GM12878 (cell line): Measurements from ENCODE around the gene NRG3. TPM values are rescaled to one million over a fixed set of nuclear protein-coding genes. Genes with fewer than 3 reads are reported as not detected.

Experiments
- ATAC-seq: fragments of 200-7000 bp; cut with Tn5 transposase; 3 replicates; pipeline ENCODE4 v1.9.1; 2020; ENCODE audit warnings: mild to moderate bottlenecking, moderate library complexity
- BruUV-seq: library from RNA; stranded (reverse); fragments of 400-500 nt; replicated peaks from 2 replicates; lab custom pipeline; 2021; lab: Mats Ljungman, UMichigan
- CTCF ChIA-PET: fragments of 300-600 bp; sonication (Branson Sonifier 250); formaldehyde crosslinking; extraction: SDS; loops from one replicate; lab custom pipeline; 2021; ENCODE audit warnings: inconsistent platforms; lab: Yijun Ruan, JAX
- POLR2A ChIA-PET: fragments of 350-600 bp; formaldehyde crosslinking; extraction: SDS; loops from one replicate; lab custom pipeline; 2021; ENCODE audit warnings: inconsistent platforms; lab: Charles Lee
- RAD21 ChIA-PET: fragments of 300-600 bp; sonication (Branson Sonifier 250); formaldehyde crosslinking; loops from one replicate; lab custom pipeline; 2023; ENCODE audit warnings: antibody characterized with exemption; ENCODE audit not compliant: unreplicated experiment; lab: Charles Lee
- SMC1A ChIA-PET: fragments of 300-600 bp; sonication (Branson Sonifier 250); formaldehyde crosslinking; loops from one replicate; lab custom pipeline; 2023; ENCODE audit not compliant: unreplicated experiment, uncharacterized antibody; lab: Charles Lee
- DNase-seq: peaks from one replicate; pipeline ENCODE4 v3.0.0-alpha.2; 2011; ENCODE audit warnings: low read depth, low spot score
- FAIRE-seq: peaks from 3 replicates; lab custom pipeline; 2011; peaks lifted over from hg19 to GRCh38; lab: Jason Lieb, UNC
- H2AFZ ChIP-seq: 2 replicates; pipeline ENCODE4 v1.6.0; 2011; ENCODE audit warnings: low read depth, low read length, control low read depth; ENCODE audit not compliant: control insufficient read depth
- H3K27ac ChIP-seq: 2 replicates; pipeline ENCODE4 v1.5.1; 2011; ENCODE audit warnings: control low read depth; ENCODE audit not compliant: control insufficient read depth, insufficient read depth
- H3K27me3 ChIP-seq, 2 experiments: replicated peaks in 1 of 2; 2 replicates each; pipeline versions ENCODE4 v1.6.0 to v1.6.1; 2011; ENCODE audit warnings: low read length in 1 of 2; ENCODE audit not compliant: control insufficient read depth in 2 of 2, insufficient read depth in 2 of 2
- H3K36me3 ChIP-seq, 2 experiments: 2 replicates each; pipeline ENCODE4 v1.5.1; 2011; ENCODE audit warnings: low read length in 1 of 2; ENCODE audit not compliant: control insufficient read depth in 2 of 2, insufficient read depth in 2 of 2
- H3K4me1 ChIP-seq: 2 replicates; pipeline ENCODE4 v1.6.1; 2011; ENCODE audit warnings: mild to moderate bottlenecking, low read length, moderate library complexity, mixed read lengths; ENCODE audit not compliant: control insufficient read depth, insufficient read depth
- H3K4me2 ChIP-seq: 2 replicates; pipeline ENCODE4 v1.6.0; 2011; ENCODE audit warnings: control low read depth; ENCODE audit not compliant: control insufficient read depth, insufficient read depth
- H3K4me3 ChIP-seq: fragments of 200-600 bp; sonication (generic); 2 replicates; pipeline ENCODE4 v1.5.1; 2016
- H3K79me2 ChIP-seq: 2 replicates; pipeline ENCODE4 v1.6.0; 2011; ENCODE audit warnings: low read length; ENCODE audit not compliant: control insufficient read depth, insufficient read depth
- H3K9ac ChIP-seq: 2 replicates; pipeline ENCODE4 v1.8.0; 2011; ENCODE audit warnings: low read length, control low read depth, mixed read lengths; ENCODE audit not compliant: control insufficient read depth, insufficient read depth
- H3K9me3 ChIP-seq: replicated peaks from 3 replicates; pipeline ENCODE4 v1.5.1; 2011; ENCODE audit warnings: mild to moderate bottlenecking, low read length; ENCODE audit not compliant: control insufficient read depth, insufficient read depth
- H4K20me1 ChIP-seq: 2 replicates; pipeline ENCODE4 v1.6.0; 2011; ENCODE audit not compliant: control insufficient read depth, insufficient read depth
- BACH1 ChIP-seq: fragments of 450-650 bp; IDR thresholded peaks from 2 replicates; pipeline ENCODE4 v1.6.1; 2017; ENCODE audit warnings: mild to moderate bottlenecking, borderline replicate concordance
- CHD2 ChIP-seq: IDR thresholded peaks from 2 replicates; pipeline ENCODE4 v1.6.1; 2011; ENCODE audit warnings: low read depth, low read length, improper control_type of control experiment, borderline replicate concordance
- CREM ChIP-seq: IDR thresholded peaks from 2 replicates; pipeline ENCODE4 v1.6.1; 2014; ENCODE audit warnings: antibody characterized with exemption, low read depth
- CUX1 ChIP-seq: IDR thresholded peaks from 2 replicates; pipeline ENCODE4 v1.6.1; 2012; ENCODE audit warnings: improper control_type of control experiment, low read depth, low read length; ENCODE audit not compliant: insufficient replicate concordance
- HCFC1 ChIP-seq: fragments of 150-350 bp; IDR thresholded peaks from 2 replicates; pipeline ENCODE4 v1.6.1; 2014; ENCODE audit warnings: low read length
- IKZF1 ChIP-seq: fragments of 450-650 bp; conservative IDR thresholded peaks from 2 replicates; pipeline ENCODE4 v1.6.1; 2017; ENCODE audit warnings: antibody characterized with exemption, mild to moderate bottlenecking
- PKNOX1 ChIP-seq: fragments of 450-650 bp; IDR thresholded peaks from 2 replicates; pipeline ENCODE4 v1.6.1; 2016; ENCODE audit warnings: mild to moderate bottlenecking
- POLR2AphosphoS5 ChIP-seq: IDR thresholded peaks from 2 replicates; pipeline ENCODE4 v1.6.1; 2011; ENCODE audit warnings: mild to moderate bottlenecking, low read length, inconsistent platforms
- SMAD1 ChIP-seq: fragments of 450-650 bp; IDR thresholded peaks from 2 replicates; pipeline ENCODE4 v1.6.1; 2018; ENCODE audit warnings: mild to moderate bottlenecking, low read depth; ENCODE audit not compliant: partially characterized antibody
- TARDBP ChIP-seq: IDR thresholded peaks from 2 replicates; pipeline ENCODE4 v1.6.1; 2016; ENCODE audit warnings: borderline replicate concordance
- YBX1 ChIP-seq: fragments of 450-650 bp; IDR thresholded peaks from 2 replicates; pipeline ENCODE4 v1.6.1; 2016; ENCODE audit warnings: antibody characterized with exemption
- YY1 ChIP-seq: IDR thresholded peaks from 2 replicates; pipeline ENCODE4 v1.6.1; 2011; ENCODE audit warnings: low read depth, mild to moderate bottlenecking, low read length
- ZNF217 ChIP-seq: fragments of 450-650 bp; IDR thresholded peaks from 2 replicates; pipeline ENCODE4 v1.6.1; 2017; ENCODE audit warnings: antibody characterized with exemption, mild to moderate bottlenecking
- ZNF622 ChIP-seq: fragments of 450-650 bp; IDR thresholded peaks from 2 replicates; pipeline ENCODE4 v1.6.1; 2017; ENCODE audit warnings: mild to moderate bottlenecking, inconsistent platforms
- WGBS: methylation state at CpG from one replicate; pipeline ENCODE4 v1.1.6; 2016; ENCODE audit warnings: low lambda C conversion rate; ENCODE audit not compliant: insufficient replicate concordance, insufficient coverage; ENCODE audit errors: missing lambda C conversion rate; 5-methylcytosine and 5-hydroxymethylcytosine counted together
- in situ Hi-C: fragments of 300-500 bp; cut with MboI; formaldehyde crosslinking; loops from 9 replicates; pipeline ENCODE4 v1.14.3; 2018; ENCODE audit warnings: mixed read lengths
- intact Hi-C: fragments of 100-400 bp; cut with micrococcal nuclease; formaldehyde crosslinking; loops from one replicate; pipeline ENCODE4 v1.14.2; 2022; ENCODE audit not compliant: unreplicated experiment
- polyA plus RNA-seq, 11 experiments: library from polyadenylated mRNA; depleted of rRNA in 4 of 11; unstranded in 6 of 11; stranded (reverse) in 5 of 11; fragments of >200 nt; fragmentation: Nextera tagmentation in 4 of 11; fragmentation: Illumina TruSeq in 1 of 11; extraction: Ambion mirVana in 4 of 11; extraction: Trizol in 1 of 11; gene quantifications; 1 replicate in 1 of 11; 2 replicates in 10 of 11; pipeline versions ENCODE4 v1.2.1 to v1.2.3, GENCODE V29; 2011 to 2016; ENCODE audit warnings: inconsistent platforms in 2 of 11, missing spikeins in 2 of 11, low read depth in 1 of 11
- total RNA-seq, 4 experiments: library from RNA; depleted of rRNA in 3 of 4; stranded (reverse); fragments of >200 nt in 3 of 4; fragmentation: Illumina TruSeq in 1 of 4; extraction: Trizol in 1 of 4; gene quantifications; 2 replicates each; pipeline versions ENCODE4 v1.2.1 to v1.2.3, GENCODE V29; 2013 to 2021
- TF ChIP-seq, protein P1 (sequence below): IDR thresholded peaks from 2 replicates; pipeline ENCODE4 v1.6.1; 2012; ENCODE audit warnings: low read depth, low read length, improper control_type of control experiment

NRG3 gene
- total and polyA plus RNA-seq, 10 of the 15 experiments (the other 5 are each of a cell fraction or from before 2014, with no cell fraction given), result 0.03 to 0.41 (median 0.17) TPM; not detected in 3

- intact Hi-C loops (no loop called here), in situ Hi-C loops (no loop called here)
- CTCF ChIA-PET, result interaction anchor here (0.6 kb wide), 1 partner anchor 414 kb away, joined by 3 read pairs; no protein-coding TSS in a partner anchor
- 50% methylated on average over 2 of the region's 2 CpGs for WGBS
- no peak for FAIRE-seq
- Histone ChIP-seq H3K9me3 (no peaks in the 10 kb centered on the region), H3K9ac (no peak overlapping the region), H3K4me1 (no peaks in the 10 kb centered on the region), H3K79me2 (no peaks in the 10 kb centered on the region), H3K4me2 (no peak overlapping the region), H3K27ac (no peak overlapping the region), H2AFZ (no peak overlapping the region), H3K27me3 (no peaks in the 10 kb centered on the region), H4K20me1 (no peaks in the 10 kb centered on the region), H3K36me3 (no peaks in the 10 kb centered on the region), H3K4me3 (no peak overlapping the region)
- RAD21 ChIA-PET, result no interaction called here
- POLR2A ChIA-PET, result no interaction called here
- no peak for DNase-seq
- TF ChIP-seq TARDBP (no peak), CHD2 (no peak), BACH1 (no peak), POLR2AphosphoS5 (no peak), YY1 (no peak), CREM (no peak), CUX1 (no peak), YBX1 (no peak), PKNOX1 (no peak), IKZF1 (no peak), HCFC1 (no peak), SMAD1 (no peak), ZNF217 (no peak), ZNF622 (no peak)
- TF ChIP-seq, protein P1, sequence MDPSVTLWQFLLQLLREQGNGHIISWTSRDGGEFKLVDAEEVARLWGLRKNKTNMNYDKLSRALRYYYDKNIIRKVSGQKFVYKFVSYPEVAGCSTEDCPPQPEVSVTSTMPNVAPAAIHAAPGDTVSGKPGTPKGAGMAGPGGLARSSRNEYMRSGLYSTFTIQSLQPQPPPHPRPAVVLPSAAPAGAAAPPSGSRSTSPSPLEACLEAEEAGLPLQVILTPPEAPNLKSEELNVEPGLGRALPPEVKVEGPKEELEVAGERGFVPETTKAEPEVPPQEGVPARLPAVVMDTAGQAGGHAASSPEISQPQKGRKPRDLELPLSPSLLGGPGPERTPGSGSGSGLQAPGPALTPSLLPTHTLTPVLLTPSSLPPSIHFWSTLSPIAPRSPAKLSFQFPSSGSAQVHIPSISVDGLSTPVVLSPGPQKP, result no peak
- SMC1A ChIA-PET, result no interaction called here
- ATAC-seq, result no peak
- BruUV-seq, result no TSS peak
These were observed 716.4 kb downstream of the NRG3 start for GRCh38 chr10:82591421-82591820.
